SH-SY5Y (cell line): ENCODE results near the gene GNPTG.

Experiments
- GATA2 ChIP-seq: IDR thresholded peaks from 2 replicates; pipeline ENCODE4 v1.6.1; 2011; ENCODE audit warnings: mild to moderate bottlenecking, low read depth, low read length
- GATA3 ChIP-seq: IDR thresholded peaks from 2 replicates; pipeline ENCODE4 v1.6.1; 2011; ENCODE audit warnings: low read depth, mild to moderate bottlenecking, low read length, moderate library complexity

GRCh38 chr16:1312903-1313302 is 38.8 kb upstream of the GNPTG start:
- TF ChIP-seq GATA3 (no peak), GATA2 (no peak)
